HL-60/S4 treated with phorbol 12-myristate 13-acetate at 8.2 ng/mL for 4 days and 3 days (cell line): Measurements from ENCODE around the gene ARRDC2.

ENCODE experiments used
- in situ Hi-C: fragments of 300-500 bp; cut with MboI; formaldehyde crosslinking; loops from 2 replicates; pipeline ENCODE4 v1.15.0; 2022; ENCODE audit warnings: low sequenced_read_pairs

The ARRDC2 gene

DNA sequence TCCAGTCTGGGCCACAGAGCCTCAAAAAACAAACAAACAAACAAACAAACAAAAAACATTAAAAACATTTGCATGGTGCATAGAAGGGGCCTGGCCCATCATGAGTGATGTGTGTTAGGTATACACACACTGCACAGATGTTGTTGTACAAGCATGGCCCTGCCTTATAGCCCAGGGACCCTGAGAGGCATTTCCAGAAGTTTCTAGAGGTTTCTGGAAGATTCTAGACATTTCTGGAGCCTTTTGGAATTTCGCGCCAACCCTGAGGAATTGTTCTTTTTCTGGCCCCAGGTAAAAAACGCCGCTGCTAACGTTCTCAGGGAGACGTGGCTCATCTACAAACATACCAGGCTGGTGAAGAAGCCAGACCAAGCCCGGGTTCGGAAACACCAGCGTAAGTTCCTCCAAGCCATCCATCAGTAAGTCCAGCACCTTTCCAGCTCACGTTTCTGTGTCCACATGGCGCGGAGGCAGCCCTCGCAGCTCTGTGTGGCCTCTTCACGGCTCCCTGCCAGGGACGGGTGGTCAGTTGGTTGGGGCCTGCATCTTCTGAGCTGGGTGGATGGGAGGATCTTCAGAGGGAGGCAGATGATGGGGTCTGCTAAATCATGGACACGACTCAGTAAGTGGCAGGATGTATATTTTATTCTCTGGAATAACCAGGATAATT, 18.4 kb upstream of the ARRDC2 start:
- in situ Hi-C loops, result loop anchor here (5.0 kb wide), 1 partner anchor 42 kb away; no protein-coding TSS in a partner anchor

DNA sequence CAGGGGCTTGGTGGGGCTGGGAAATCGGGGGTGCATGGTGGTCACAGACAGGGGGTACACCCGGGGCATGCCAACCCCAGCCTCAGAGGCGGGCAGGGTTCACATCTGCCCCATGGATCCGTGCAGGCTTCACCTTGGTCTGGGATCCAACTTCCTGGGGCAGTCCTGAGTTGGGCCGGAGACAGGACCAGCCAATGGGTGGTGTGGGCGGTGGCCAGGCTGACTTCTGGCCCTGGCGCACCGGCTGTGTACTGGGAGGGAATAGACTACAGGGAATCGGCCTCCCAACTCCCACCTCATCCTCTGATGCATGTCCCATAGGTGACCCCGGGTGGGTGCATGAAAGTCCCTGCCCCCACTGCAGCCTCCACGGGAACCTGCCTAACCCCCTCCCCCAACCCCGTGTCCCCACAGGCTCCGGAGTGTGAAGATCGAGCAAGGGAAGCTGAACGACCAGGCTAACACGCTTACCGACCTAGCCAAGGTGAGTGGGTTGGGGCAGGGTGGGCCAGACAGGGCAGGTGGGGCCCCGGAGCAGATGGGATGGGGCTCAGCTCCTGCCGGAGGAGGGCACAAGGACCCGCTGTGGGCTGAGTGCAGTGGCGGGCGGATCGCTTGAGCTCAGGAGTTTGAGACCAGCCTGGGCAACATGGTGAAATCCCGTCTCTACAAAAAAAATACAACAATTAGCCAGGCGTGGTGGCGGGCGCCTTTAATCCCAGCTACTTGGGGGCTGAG, 14.7 kb upstream of the ARRDC2 start:
- in situ Hi-C loops, result loop anchor here (5.0 kb wide), 1 partner anchor 46 kb away; no protein-coding TSS in a partner anchor

DNA sequence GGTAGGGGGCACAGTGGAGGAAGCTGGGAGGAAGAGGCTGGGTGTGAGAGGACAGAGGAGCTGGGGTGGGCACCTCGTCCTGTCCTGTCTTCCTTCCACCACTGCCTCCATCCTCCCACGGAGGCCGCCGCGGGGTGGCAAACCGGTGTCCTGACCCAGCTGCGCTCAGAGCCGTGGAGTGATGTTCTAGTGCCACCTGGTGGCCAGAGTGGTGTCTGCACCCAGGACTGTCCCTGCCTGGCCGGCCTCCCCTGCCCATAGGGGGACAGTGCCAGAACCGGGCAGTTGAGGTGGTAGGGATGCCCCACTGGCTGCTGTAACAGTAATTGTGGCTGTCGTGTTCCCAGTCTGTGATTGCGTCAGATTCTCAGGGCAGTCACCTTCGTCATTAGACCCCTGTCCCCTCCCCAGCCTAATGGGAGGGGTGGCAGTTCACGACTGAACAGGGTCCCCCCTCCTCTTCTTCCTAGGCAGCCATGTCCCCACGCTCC, 11.1 kb upstream of the ARRDC2 start:
- in situ Hi-C loops, result no loop called here

DNA sequence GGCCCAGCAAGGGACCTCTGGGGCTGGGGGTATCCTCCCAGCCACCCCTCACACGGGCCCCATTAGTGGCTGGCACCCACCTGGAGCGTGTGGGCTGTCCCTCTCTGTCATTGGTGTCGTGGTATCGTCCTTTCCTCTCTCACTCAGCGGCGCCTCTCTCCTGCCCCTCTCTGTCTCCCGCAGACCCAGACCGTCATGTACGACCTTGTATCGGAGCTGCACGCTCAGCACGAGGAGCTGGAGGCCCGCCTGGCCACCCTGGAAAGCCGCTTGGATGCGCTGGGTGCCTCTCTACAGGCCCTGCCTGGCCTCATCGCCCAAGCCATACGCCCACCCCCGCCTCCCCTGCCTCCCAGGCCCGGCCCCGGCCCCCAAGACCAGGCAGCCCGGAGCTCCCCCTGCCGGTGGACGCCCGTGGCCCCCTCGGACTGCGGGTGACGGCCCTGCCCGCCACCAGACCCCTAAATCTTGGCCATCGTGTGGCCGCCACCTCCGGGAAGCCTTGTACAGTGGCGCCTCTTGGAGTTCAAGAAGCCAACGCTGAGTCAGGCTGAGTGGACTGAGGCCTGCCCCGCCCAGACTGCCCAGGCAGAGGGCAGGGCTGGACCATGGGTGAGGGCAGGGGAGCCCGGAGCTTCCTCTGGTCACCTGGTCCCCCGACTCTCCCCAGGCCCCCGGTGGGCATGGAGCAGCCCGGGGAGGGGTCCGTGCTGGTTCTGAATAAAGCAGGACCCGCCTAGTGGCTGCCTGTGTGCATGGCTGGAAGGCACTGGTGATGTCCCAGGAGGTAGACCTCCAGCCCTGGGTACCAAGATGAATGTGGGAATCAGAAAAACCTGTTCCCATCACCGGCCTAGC, 9.8 kb upstream of the ARRDC2 start:
- in situ Hi-C loops, result no loop called here

DNA sequence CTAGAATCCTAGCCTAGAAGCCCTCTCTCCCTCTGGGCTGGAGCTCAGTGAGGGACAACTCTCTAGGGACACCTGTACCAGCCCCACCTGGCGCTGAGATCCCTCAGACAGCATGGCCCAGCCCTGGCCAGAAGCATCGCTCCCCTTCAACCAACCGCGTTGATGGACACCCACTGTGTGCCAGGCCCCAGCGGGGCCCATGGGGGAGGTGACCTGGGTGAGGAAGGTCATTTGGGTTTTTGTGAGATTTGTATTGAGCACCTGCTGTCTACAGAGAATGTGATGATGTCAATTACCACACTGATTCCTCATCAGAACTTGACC, 9.2 kb upstream of the ARRDC2 start:
- in situ Hi-C loops, result no loop called here

DNA sequence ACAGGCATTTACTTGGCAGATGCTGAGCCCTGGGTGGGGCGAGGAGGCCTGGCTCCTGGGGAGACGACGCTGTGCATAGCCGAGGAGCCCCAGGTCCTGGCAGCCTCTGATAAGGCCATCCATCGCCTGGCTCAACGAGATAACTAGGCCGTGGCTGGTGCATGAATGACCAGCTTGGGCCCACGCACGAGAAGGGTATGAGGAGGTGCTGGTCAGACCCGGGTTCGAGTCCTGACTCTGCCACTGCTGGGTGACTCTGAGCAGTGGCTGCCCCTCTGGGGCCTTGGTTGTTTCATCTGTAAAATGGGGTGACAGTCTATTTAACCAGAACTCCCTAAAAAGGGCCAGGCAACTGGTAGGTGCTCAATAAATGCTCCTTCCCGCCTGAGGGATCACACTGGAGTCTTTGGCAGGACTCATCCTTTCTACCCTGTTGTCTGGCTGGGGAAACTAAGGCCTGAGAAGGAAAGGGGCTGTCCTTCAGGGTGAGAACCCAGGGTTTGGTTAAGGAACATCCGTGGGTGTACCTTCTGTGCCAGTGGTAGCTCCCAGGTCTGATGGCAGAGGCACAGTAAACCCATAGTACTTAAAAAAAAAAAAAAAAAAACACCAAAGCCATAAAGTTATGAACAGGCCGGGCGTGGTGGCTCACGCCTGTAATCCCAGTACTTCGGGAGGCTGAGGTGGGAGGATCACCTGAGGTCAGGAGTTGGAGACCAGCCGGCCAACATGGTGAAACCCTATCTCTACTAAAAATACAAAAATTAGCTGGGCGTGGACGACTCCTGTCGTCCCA, 8.1 kb upstream of the ARRDC2 start:
- in situ Hi-C loops, result loop anchor here (10.0 kb wide), 1 partner anchor 55 kb away; no protein-coding TSS in a partner anchor

DNA sequence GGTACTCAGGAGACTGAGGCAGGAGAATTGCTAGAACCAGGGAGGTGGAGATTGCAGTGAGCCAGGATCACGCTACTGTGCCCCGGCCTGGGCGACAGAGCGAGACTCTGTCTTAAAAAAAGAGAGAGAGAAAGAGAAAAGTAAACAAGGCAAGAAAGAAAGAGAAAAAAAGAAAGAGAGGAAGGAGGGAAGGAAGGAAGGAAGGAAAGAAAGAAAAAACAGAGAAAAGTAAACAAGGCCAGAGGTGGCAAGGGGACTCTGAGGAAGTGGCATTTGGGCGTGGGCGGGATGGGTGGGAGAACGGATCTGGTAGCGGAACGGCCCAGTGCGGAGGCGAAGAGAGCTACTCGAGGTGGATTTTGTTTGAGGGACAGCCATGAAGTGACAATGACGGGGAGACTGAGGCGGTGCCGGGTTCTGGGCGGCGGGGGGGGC, 7.5 kb upstream of the ARRDC2 start:
- in situ Hi-C loops, result loop anchor here (10.0 kb wide), 1 partner anchor 54 kb away; no protein-coding TSS in a partner anchor

DNA sequence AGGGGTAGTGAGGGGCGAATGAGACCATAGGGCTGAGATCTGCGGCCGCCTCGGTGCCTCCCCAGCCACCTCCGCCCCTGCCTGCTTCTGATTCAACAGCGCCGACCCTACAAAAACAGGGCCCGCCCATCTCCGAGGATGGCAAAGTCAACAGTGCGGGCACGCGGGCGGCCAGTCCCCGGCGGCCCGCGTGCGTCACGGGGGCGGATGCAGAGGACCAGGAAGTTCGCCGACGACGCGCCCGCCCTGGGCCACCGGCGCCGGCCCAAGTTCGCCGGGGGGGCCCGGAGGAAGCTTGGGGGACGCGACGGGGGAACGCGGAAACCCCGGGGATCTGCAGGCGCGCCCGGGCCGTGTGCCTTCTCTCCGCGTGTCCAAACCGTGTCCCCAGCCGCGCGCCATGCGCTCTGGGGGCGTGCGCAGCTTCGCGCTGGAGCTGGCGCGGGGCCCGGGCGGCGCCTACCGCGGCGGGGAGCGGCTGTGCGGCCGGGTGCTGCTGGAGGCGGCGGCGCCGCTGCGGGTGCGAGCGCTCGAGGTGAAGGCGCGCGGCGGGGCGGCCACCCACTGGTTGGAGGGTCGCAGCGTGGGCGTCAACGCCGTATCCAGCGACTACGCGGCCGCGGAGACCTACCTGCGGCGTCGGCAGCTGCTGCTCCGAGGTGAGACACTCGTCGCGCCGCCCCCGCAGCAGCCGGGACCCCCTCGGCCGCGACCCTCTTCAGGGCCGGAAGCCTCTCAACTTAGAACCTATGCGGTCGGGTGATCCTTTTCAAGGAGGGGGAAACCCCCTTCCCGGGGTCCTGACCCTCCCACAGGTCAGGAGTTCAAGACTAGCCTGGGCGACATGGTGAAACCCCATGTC, 6.8 kb upstream of the ARRDC2 start:
- in situ Hi-C loops, result loop anchor here (10.0 kb wide), 1 partner anchor 54 kb away; no protein-coding TSS in a partner anchor

DNA sequence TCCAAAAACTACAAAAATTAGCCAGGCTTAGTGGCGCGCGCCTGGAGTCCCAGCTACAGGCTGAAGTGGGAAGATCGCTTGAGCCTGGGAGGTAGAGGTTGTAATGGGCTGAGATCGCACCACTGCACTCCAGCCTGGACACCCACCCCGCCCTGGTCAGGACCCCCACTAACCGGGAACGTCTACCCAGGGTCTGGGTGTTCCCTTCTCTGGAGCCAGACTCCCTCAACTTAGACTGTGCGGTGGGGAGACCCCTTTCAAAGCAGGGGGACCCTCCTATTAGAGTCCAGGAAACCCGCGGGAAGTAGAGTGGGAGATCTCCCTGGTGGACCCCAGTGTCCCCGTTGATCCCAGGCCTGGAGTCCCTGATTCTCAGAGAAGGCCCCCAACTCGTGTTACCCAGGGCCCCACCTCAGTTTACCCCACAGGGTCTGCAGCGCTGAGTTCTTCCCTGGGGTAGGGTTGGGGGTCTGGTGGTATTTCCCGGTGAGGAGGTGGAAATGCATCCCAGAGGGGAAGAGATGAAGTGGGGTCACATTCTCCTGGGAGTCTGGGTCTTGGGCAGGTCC, 6.1 kb upstream of the ARRDC2 start:
- in situ Hi-C loops, result loop anchor here (10.0 kb wide), 1 partner anchor 53 kb away; no protein-coding TSS in a partner anchor

DNA sequence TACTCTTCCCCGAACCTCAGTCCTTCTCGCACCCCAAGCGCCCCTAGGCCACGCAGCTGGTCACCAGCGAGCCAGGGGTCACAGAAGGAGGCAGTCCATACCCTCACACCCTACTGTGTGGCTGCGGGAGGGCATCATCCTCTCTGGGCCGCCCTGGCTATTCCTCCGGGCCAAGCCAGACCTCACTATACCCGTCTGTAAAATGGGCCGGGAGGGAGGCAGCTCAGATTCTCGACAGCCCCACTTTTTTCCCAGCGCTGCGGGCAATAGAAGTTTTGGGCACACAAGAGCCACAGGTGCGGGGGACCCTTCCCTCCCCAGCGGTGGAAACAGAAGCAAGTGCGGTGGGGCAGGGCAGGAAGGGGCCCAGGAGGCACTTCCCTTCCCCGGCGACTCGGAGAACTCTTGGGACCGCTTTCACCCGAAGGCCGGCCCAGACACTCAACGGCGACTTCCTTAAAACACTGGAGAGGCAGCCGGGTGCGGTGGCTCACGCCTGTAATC, 5.6 kb upstream of the ARRDC2 start:
- in situ Hi-C loops, result loop anchor here (10.0 kb wide), 1 partner anchor 52 kb away; no protein-coding TSS in a partner anchor

DNA sequence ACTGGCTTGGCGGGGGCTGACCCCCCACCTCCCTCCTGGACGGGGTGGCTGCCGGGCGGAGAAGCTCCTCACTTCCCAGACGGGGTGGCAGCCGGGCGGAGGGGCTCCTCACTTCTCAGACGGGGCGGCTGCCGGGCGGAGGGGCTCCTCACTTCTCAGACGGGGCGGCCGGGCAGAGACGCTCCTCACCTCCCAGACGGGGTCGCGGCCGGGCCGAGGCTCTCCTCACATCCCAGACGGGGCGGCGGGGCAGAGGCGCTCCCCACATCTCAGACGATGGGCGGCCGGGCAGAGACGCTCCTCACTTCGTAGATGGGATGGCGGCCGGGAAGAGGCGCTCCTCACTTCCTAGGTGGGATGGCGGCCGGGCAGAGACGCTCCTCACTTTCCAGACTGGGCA, 2.2 kb upstream of the ARRDC2 start:
- in situ Hi-C loops, result loop anchor here (10.0 kb wide), 1 partner anchor 49 kb away; no protein-coding TSS in a partner anchor

DNA sequence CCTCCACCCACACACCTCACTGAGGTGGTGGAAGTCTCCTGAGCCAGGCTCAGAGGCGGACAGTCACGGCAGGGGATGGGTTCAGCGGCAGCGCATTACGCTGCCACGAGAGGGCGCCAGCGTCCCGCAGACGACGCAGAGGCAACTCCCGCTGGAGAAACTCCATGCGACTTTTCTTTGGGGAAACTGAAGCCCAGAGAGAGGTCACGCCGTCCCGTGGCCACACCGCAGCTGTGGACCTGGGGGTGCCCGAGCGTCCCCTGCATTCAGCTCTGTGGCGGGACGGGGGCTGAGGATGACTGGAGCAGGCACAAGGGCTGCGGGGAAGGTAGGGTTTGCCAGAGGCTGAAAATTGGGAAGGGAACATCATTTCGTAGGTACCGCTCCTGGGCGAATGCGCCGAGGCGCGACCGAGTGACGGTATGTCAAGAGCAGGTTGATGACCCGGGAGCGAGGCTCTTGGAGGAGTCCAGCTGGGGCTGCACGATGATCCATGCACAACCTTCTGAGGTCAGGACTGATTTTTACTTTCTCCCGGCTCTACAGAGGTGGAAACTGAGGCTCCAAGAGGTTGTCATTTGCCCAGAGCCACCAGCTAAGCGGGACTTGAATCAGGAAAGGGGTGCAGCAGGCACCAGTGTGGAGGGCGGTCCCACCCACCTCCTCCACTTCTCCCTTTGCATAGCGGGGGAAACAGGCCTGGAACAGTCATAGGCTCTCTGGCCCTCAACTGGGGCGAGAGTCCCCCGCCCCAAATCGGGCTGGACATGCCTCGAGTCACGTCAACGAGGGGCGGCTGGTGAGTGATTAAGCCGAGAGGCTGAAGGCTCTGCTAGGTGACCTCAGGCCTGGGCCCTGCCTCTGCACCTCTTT, 690 bp upstream of the ARRDC2 start:
- in situ Hi-C loops, result loop anchor here (10.0 kb wide), 1 partner anchor 48 kb away; no protein-coding TSS in a partner anchor

DNA sequence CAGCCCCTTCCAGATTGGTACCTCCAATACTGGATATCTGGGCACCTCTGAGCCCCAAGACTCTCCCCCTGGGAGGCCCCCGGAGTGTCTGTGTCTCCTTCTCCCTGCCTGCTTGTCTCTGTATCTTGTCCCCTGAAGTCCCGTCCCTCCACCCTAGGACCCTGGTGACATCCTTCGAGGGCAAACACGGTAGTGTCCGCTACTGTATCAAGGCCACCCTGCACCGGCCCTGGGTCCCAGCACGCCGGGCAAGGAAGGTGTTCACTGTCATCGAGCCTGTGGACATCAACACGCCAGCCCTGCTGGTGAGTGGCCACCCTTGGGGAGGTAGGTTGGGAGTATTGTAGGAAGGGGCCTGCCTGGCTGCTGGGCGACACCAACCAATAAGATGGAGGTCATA, 844 bp downstream of the ARRDC2 start:
- in situ Hi-C loops, result loop anchor here (10.0 kb wide), 1 partner anchor 46 kb away; no protein-coding TSS in a partner anchor

DNA sequence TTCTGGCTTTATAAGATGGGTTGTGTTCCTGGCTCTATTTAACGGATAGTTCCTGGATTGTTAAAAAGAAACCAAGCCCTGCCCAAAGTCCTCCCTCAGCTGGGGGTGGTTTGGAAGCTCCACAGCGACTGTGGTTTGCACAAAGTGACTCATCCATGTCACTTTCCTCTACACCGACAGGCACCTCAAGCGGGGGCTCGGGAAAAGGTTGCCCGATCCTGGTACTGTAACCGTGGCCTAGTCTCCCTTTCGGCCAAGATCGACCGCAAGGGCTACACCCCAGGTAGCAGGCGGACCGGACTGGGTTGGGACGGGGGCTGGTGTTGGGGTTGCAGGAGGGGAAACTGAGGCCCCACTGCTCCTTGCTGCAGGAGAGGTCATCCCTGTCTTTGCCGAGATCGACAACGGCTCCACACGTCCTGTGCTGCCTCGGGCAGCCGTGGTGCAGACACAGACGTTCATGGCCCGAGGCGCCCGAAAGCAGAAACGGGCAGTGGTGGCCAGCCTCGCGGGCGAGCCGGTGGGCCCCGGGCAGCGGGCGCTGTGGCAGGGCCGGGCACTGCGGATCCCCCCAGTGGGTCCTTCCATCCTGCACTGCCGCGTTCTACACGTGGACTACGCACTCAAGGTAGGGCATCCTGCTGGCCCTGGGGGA, 1.6 kb downstream of the ARRDC2 start:
- in situ Hi-C loops, result loop anchor here (10.0 kb wide), 1 partner anchor 45 kb away; no protein-coding TSS in a partner anchor

DNA sequence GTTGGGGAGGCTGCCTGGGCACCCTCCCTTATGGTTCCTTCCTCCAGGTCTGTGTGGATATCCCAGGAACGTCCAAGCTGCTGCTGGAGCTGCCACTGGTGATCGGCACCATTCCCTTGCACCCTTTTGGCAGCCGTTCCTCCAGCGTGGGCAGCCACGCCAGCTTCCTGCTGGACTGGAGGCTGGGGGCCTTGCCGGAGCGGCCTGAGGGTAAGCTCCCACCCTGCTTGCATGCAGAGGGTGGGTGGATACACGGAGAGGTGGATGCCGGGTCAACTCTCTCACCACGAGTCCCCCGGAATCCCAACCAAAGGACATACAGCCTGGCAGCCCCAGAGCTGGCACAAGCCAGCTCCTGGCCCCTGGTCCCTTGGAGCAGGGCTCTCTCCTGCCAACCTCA, 2.2 kb downstream of the ARRDC2 start:
- in situ Hi-C loops, result no loop called here

DNA sequence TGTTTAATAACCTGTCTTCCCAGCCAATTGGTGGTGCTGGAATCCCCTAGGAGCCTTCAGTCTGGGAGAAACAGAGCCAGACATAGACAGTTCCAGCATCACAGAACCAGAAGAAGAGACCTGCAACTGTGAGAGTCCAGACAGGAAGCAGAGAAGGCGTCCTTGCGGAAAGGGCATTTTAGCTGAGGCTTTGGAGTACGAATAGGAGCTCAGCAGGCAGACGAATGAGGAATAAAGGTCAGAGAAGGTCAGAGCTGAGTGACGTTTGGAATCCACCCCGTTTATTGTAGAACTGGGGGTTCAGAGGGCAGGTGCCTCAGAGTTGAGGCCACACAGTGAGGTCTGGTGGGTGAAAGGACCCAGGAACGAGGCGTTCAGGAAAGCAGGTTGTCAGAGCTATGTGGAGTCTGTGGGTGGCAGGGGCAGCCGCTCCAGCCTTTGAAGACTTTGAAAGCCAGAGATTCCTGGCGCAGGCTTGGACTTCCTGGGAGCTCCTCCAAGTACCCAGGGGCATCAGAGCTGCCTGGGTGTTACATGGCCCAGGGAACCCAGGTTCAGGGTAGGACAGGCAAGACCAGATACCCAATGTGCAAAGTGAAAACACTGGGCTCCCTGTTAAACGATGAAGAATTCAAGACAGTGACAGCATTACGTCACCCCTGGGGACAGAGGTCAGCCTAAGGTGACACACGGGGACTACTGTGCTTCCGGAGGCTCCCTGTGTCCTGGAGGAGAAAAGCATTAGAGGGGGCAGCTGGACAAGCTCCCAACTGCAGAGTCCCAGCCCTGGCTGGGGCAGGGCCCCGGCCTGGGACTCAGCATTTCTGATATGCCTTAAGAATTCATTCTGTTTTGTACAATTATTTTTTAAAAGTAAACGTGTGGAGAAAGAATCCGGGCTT, 5.5 kb downstream of the ARRDC2 start:
- in situ Hi-C loops, result no loop called here
